ENCODE measurements around the gene NUDT19.
"Not testable (repeated sequence)": the region's sequence is repeated elsewhere in the genome, so short reads cannot be mapped to it uniquely, and the experiment has no call there.

Gene NUDT19

DNA sequence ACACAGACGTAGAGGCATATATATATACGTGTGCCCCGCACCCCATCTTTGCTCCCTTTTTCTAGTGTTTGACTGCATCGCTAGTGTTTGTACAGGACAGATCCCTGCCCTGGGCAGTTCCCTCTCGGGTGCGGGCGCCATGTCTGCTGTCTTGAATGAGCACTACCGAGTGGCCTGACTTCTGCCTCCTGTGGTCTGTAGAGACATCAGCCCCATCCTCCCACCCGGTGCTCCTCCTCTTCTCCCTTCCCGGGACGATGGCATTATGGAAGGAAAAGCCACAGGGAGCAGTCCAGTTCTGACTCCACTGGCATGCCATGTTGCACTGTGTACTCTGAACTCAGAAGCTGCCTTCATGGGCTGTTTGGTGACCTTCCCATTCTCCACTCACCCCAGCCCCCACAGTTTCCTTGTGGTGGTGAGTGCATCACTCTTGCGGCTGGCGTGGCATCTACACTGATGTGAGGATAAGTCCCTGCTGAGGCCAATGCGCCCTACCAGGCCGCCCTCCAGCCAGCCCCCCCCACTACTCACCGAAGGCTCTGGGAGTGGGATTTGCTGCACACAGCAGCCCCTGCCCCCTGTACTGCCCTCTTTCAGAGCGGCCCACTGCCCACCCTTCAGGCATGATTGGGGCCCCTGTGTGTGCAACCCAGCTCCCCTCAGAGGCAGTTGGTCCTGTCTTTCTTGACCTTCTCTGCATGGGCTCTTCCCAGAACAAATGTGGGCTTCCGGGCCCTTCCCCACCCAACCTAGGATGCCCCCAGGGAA is 53.1 kb downstream of the NUDT19 start:
- H3K4me3 ChIP-seq (ENCODE audit: low read depth, low read length), result no peak overlapping the region
- TF ChIP-seq, protein P1, sequence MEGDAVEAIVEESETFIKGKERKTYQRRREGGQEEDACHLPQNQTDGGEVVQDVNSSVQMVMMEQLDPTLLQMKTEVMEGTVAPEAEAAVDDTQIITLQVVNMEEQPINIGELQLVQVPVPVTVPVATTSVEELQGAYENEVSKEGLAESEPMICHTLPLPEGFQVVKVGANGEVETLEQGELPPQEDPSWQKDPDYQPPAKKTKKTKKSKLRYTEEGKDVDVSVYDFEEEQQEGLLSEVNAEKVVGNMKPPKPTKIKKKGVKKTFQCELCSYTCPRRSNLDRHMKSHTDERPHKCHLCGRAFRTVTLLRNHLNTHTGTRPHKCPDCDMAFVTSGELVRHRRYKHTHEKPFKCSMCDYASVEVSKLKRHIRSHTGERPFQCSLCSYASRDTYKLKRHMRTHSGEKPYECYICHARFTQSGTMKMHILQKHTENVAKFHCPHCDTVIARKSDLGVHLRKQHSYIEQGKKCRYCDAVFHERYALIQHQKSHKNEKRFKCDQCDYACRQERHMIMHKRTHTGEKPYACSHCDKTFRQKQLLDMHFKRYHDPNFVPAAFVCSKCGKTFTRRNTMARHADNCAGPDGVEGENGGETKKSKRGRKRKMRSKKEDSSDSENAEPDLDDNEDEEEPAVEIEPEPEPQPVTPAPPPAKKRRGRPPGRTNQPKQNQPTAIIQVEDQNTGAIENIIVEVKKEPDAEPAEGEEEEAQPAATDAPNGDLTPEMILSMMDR (IDR thresholded peaks at IDR 0.05; ENCODE audit: insufficient read depth, low read depth, low read length, missing control alignments), result no peak
- no peak for DNase-seq (ENCODE audit: low read depth)

DNA sequence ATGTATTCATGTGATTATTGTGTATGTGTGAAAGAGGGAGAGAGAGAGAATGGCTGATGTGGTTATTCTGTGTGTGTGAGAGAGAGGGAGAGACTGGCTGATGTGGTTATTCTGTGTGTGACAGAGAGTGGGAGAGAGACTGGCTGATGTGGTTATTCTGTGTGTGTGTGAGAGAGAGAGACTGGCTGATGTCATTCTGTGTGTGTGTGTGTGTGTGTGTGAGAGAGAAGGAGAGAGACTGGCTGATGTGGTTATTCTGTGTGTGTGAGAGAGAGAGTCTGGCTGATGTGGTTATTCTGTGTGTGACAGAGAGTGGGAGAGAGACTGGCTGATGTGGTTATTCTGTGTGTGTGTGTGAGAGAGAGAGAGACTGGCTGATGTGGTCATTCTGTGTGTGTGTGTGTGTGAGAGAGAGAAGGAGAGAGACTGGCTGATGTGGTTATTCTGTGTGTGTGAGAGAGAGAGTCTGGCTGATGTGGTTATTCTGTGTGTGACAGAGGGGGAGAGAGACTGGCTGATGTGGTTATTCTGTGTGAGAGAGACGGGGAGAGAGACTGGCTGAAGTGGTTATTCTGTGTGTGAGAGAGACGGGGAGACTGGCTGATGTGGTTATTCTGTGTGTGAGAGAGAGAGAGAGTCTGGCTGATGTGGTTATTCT is 54.1 kb downstream of the NUDT19 start:
- H3K4me3 ChIP-seq (ENCODE audit: low read depth, low read length), result not testable (repeated sequence)
- peak; percentile 57 for DNase-seq (ENCODE audit: low read depth)

DNA sequence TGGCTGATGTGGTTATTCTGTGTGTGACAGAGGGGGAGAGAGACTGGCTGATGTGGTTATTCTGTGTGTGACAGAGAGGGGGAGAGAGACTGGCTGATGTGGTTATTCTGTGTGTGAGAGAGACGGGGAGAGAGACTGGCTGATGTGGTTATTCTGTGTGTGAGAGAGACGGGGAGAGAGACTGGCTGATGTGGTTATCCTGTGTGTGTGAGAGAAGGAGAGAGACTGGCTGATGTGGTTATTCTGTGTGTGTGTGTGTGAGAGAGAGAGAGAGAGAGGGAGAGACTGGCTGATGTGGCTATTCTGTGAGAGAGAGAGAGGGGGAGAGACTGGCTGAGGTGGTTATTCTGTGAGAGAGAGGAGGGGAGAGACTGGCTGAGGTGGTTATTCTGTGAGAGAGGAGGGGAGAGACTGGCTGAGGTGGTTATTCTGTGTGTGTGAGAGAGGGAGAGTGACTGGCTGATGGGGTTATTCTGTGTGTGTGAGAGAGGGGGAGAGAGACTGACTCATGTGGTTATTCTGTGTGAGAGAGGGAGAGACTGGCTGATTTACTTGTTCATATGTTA is 55.1 kb downstream of the NUDT19 start:
- H3K4me3 ChIP-seq (ENCODE audit: low read depth, low read length), result not testable (repeated sequence)
- DNase-seq (ENCODE audit: low read depth), result peak; percentile 49

DNA sequence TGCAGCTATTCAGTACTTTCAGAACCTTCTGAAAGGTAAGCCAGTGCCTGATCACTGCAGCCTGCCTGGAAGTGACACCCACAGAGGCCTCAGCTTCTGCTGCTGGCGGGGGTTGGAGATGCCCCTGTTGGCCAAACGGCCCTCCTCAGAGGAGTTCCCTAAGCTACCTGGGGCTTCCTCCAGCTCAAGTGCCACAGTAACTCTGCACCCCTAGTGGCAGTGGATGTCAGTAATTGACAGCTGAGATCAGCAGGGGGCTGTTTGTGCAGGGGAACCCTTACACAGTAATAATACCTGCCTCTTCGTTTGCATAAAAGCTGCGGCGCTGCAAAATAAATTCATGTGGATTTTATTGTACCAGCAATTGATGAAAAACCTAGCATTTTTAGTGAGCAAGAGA is 56.9 kb downstream of the NUDT19 start:
- DNase-seq (ENCODE audit: low read depth), result peak; percentile 49
- no peak overlapping the region for H3K4me3 ChIP-seq (ENCODE audit: low read depth, low read length)
- TF ChIP-seq, protein P1 (IDR thresholded peaks at IDR 0.05; ENCODE audit: insufficient read depth, low read depth, low read length, missing control alignments), result peak; percentile 45

DNA sequence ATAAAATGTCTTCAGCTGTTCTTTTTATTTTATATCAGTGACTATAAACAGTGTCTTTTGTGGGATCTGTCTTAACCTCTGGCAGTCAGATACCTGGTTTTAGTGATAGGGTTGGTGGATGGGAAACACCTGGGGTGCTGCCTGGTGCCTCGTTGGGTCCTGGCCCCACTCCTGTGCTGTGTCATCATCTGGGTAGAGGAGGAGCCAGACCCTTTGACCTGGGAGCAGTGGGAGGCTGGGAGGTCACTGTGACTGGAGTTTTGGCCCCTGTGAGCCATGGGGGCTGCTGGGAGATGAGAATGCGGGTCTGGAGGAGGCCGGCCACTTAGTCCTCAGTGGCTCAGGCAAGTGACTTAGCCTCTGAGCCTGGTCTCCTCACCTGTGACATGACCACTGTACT is 57.3 kb downstream of the NUDT19 start:
- no peak overlapping the region for H3K4me3 ChIP-seq (ENCODE audit: low read depth, low read length)
- TF ChIP-seq, protein P1 (IDR thresholded peaks at IDR 0.05; ENCODE audit: insufficient read depth, low read depth, low read length, missing control alignments), result no peak
- no peak for DNase-seq (ENCODE audit: low read depth)

DNA sequence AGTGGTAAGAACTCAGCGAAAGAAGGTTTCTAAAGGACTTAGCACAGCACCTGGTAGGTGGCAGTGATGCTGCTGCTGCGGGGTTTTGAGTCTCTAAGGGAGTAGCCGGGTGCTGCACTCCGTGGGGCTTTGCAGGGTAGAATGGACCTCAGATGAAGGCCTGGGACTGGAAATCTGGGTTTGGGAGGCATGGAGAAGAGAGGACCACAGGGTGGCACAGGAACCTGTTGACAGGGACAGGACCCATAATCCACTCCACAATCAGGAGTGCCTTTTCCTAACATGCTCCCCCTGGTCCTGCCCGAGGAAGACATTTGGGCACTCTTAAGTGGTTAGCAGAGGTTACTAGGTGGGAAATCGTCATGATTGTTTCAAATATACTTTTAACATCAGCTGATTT is 57.7 kb downstream of the NUDT19 start:
- TF ChIP-seq, protein P1 (IDR thresholded peaks at IDR 0.05; ENCODE audit: insufficient read depth, low read depth, low read length, missing control alignments), result no peak
- DNase-seq (ENCODE audit: low read depth), result no peak
- no peak overlapping the region for H3K4me3 ChIP-seq (ENCODE audit: low read depth, low read length)

DNA sequence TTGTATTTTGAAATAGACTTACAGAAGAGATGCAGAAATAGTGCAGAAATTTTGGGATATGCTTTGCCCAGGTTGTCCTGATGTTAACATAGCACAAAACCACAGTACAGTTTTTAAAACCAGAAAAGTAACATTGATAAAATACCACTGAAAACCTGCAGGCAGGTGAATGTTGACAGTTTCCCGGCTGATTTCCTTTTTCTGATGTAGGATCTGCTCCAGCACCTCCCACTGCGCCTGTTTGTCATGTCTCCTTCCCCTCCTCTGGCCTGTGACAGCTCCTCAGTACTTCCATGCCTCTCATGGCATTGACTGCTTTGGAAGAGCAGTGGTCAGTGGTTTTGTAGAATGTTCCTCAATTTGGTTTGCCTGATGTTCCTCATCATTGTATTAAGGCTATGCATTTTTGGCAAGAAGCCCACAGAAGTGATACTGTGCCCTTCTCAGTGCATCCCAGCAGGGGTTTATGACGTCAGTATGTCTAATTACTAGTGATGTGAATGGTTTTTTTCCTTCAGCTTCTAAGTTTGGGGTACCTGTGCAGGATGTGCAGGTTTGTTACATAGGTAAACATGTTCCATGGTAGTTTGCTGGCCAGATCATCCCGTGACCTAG is 58.9 kb downstream of the NUDT19 start:
- no peak for DNase-seq (ENCODE audit: low read depth)
- H3K4me3 ChIP-seq (ENCODE audit: low read depth, low read length), result no peak overlapping the region
- TF ChIP-seq, protein P1 (IDR thresholded peaks at IDR 0.05; ENCODE audit: insufficient read depth, low read depth, low read length, missing control alignments), result no peak
